Fibroblast of lung (primary cell): ENCODE results near the gene PREP. TPM values are rescaled to one million over a fixed set of nuclear protein-coding genes. Genes with fewer than 3 reads are reported as not detected.
A peak's percentile ranks its signal among the peaks of the same experiment; 100 is the strongest.

Experiments
- DNase-seq, 2 donors: peaks; one replicate each; pipeline versions ENCODE4 v3.0.0 to v3.0.0-alpha.2; 2010; ENCODE audit warnings: low read depth in 2 of 2
- H2AFZ ChIP-seq: 2 replicates; pipeline ENCODE4 v1.5.1; 2012; ENCODE audit warnings: low read length, control low read depth, inconsistent platforms
- H3K27ac ChIP-seq: 2 replicates; pipeline ENCODE4 v1.5.1; 2011; ENCODE audit warnings: low read length, control low read depth; ENCODE audit not compliant: insufficient read depth
- H3K27me3 ChIP-seq: 2 replicates; pipeline ENCODE4 v1.5.1; 2011; ENCODE audit warnings: mild to moderate bottlenecking, low read length; ENCODE audit not compliant: control insufficient read depth, insufficient read depth
- H3K36me3 ChIP-seq: 2 replicates; pipeline ENCODE4 v1.5.1; 2011; ENCODE audit warnings: low read length; ENCODE audit not compliant: control insufficient read depth, insufficient read depth
- H3K4me1 ChIP-seq: 2 replicates; pipeline ENCODE4 v1.5.1; 2011; ENCODE audit warnings: low read length; ENCODE audit not compliant: control insufficient read depth, insufficient read depth; ENCODE audit errors: extremely low read depth
- H3K4me2 ChIP-seq: 2 replicates; pipeline ENCODE4 v1.5.1; 2011; ENCODE audit warnings: low read length, control low read depth; ENCODE audit not compliant: insufficient read depth; ENCODE audit errors: extremely low read depth
- H3K4me3 ChIP-seq, 4 experiments: fragments of 200-600 bp in 1 of 4; sonication (generic) in 1 of 4; replicated peaks in 1 of 4; 2 replicates each; pipeline ENCODE4 v1.5.1; 2011 to 2016; ENCODE audit warnings: low read length in 4 of 4, low read depth in 3 of 4, mild to moderate bottlenecking in 3 of 4, control low read depth in 2 of 4, inconsistent platforms in 1 of 4, mixed read lengths in 1 of 4; ENCODE audit not compliant: insufficient read depth in 1 of 4; ENCODE audit errors: control extremely low read depth in 1 of 4
- H3K79me2 ChIP-seq: 2 replicates; pipeline ENCODE4 v1.5.1; 2012; ENCODE audit warnings: mild to moderate bottlenecking, low read length, inconsistent platforms; ENCODE audit not compliant: control insufficient read depth, insufficient read depth
- H3K9ac ChIP-seq: 2 replicates; pipeline ENCODE4 v1.5.1; 2011; ENCODE audit warnings: mild to moderate bottlenecking, low read length, control low read depth; ENCODE audit not compliant: insufficient read depth
- H3K9me3 ChIP-seq: 2 replicates; pipeline ENCODE4 v1.5.1; 2012; ENCODE audit warnings: low read depth, low read length; ENCODE audit not compliant: control insufficient read depth, insufficient read depth
- H4K20me1 ChIP-seq: 2 replicates; pipeline ENCODE4 v1.5.1; 2011; ENCODE audit warnings: low read length; ENCODE audit not compliant: control insufficient read depth, insufficient read depth; ENCODE audit errors: extremely low read depth
- CTCF ChIP-seq, 2 donors: IDR thresholded peaks in 1 of 2; conservative IDR thresholded peaks in 1 of 2; 1 replicate in 1 of 2; 2 replicates in 1 of 2; pipeline ENCODE4 v1.5.1; 2011 to 2012; ENCODE audit warnings: low read length in 2 of 2, control low read depth in 1 of 2, inconsistent platforms in 1 of 2, low read depth in 1 of 2, mild to moderate bottlenecking in 1 of 2
- EZH2 ChIP-seq: IDR thresholded peaks from 2 replicates; pipeline ENCODE4 v1.5.1; 2012; ENCODE audit warnings: low read length, control low read depth, mild to moderate bottlenecking; ENCODE audit errors: missing control alignments
- polyA plus RNA-seq, 2 donors: library from polyadenylated mRNA; depleted of rRNA in 1 of 2; stranded (reverse) in 1 of 2; unstranded in 1 of 2; fragments of >200 nt; gene quantifications; 2 replicates each; pipeline ENCODE4 v1.2.1, GENCODE V29; 2011 to 2012; ENCODE audit warnings: missing spikeins in 1 of 2
- total RNA-seq: library from RNA; depleted of rRNA; stranded (reverse); fragments of >200 nt; gene quantifications from 2 replicates; pipeline ENCODE4 v1.2.1, GENCODE V29; 2014

Gene PREP
- total and polyA plus RNA-seq, 2 donors (not counting 1 experiment from before 2014, with no cell fraction given), result 18.3 to 30.7 TPM

- no peak overlapping the region for H2AFZ ChIP-seq
- H3K4me3 ChIP-seq, result no peak overlapping the region
- no peak overlapping the region for H3K9ac ChIP-seq
- H3K27me3 ChIP-seq, result no peaks in the 10 kb centered on the region
- no peak overlapping the region for H3K27ac ChIP-seq
- no peaks in the 10 kb centered on the region for H3K79me2 ChIP-seq
- no peaks in the 10 kb centered on the region for H3K4me1 ChIP-seq
- H3K36me3 ChIP-seq, result no peaks in the 10 kb centered on the region
- no peak for DNase-seq
- H4K20me1 ChIP-seq, result no peaks in the 10 kb centered on the region
- H3K4me2 ChIP-seq, result no peak overlapping the region
- TF ChIP-seq CTCF (conservative IDR thresholded peaks at IDR 0.05 in 1 of 2, IDR thresholded peaks at IDR 0.05 in 1 of 2; ENCODE audit: low read depth in 1 of 2, low read length in 2 of 2) (no peak), EZH2 (no peak)
- H3K9me3 ChIP-seq, result no peaks in the 10 kb centered on the region
These were observed 82.6 kb downstream of the PREP start for GRCh38 chr6:105320271-105320670.

GRCh38 chr6:105319331-105319730 lies 83.6 kb downstream of the PREP start:
- DNase-seq, result peak in 1 of 2 donors; percentile 3

GRCh38 chr6:105318660-105319059 lies 84.2 kb downstream of the PREP start:
- no peak overlapping the region for H3K27ac ChIP-seq
- no peaks in the 10 kb centered on the region for H3K79me2 ChIP-seq
- H3K9me3 ChIP-seq, result no peaks in the 10 kb centered on the region
- no peak overlapping the region for H2AFZ ChIP-seq
- no peaks in the 10 kb centered on the region for H3K36me3 ChIP-seq
- no peaks in the 10 kb centered on the region for H3K4me1 ChIP-seq
- H3K4me2 ChIP-seq, result no peak overlapping the region
- H3K27me3 ChIP-seq, result no peaks in the 10 kb centered on the region
- H3K4me3 ChIP-seq, result no peak overlapping the region
- H3K9ac ChIP-seq, result no peak overlapping the region
- H4K20me1 ChIP-seq, result no peaks in the 10 kb centered on the region
- TF ChIP-seq EZH2, result no peak
- TF ChIP-seq CTCF (conservative IDR thresholded peaks at IDR 0.05 in 1 of 2, IDR thresholded peaks at IDR 0.05 in 1 of 2; ENCODE audit: low read depth in 1 of 2, low read length in 2 of 2), result no peak
- DNase-seq, result peak; percentile 32 to 83

More at GRCh38 chr6:105319331-105319730, 83.6 kb downstream of the PREP start:
- Histone ChIP-seq H3K4me1 (no peaks in the 10 kb centered on the region), H3K27me3 (no peaks in the 10 kb centered on the region), H3K79me2 (no peaks in the 10 kb centered on the region), H3K4me3 (no peak overlapping the region), H3K9me3 (no peaks in the 10 kb centered on the region), H3K9ac (no peak overlapping the region), H3K4me2 (no peak overlapping the region), H3K36me3 (no peaks in the 10 kb centered on the region), H2AFZ (no peak overlapping the region), H3K27ac (no peak overlapping the region), H4K20me1 (no peaks in the 10 kb centered on the region)
- TF ChIP-seq CTCF (conservative IDR thresholded peaks at IDR 0.05 in 1 of 2, IDR thresholded peaks at IDR 0.05 in 1 of 2; ENCODE audit: low read depth in 1 of 2, low read length in 2 of 2), result no peak
- no peak for TF ChIP-seq EZH2
